Parathyroid adenoma (tissue), 2 donors: ENCODE data around the gene NAB2.

Source experiments
- H2AFZ ChIP-seq: fragments of 300-600 bp; sonication (generic); one replicate; pipeline ENCODE4 v1.7.0; 2017; ENCODE audit warnings: antibody characterized with exemption, mild to moderate bottlenecking
- H3K27ac ChIP-seq: fragments of 300-600 bp; sonication (generic); one replicate; pipeline ENCODE4 v1.7.0; 2017
- H3K27me3 ChIP-seq: fragments of 300-600 bp; sonication (generic); one replicate; pipeline ENCODE4 v1.7.0; 2017; ENCODE audit warnings: low read length; ENCODE audit not compliant: control insufficient read depth, insufficient read depth
- H3K36me3 ChIP-seq: fragments of 300-600 bp; sonication (generic); one replicate; pipeline ENCODE4 v1.7.0; 2017; ENCODE audit warnings: low read length; ENCODE audit not compliant: control insufficient read depth, insufficient read depth
- H3K4me1 ChIP-seq: fragments of 300-600 bp; sonication (generic); one replicate; pipeline ENCODE4 v1.7.0; 2017; ENCODE audit warnings: control low read depth
- H3K4me2 ChIP-seq: fragments of 300-600 bp; sonication (generic); one replicate; pipeline ENCODE4 v1.7.0; 2017; ENCODE audit warnings: low read length
- H3K4me3 ChIP-seq: fragments of 300-600 bp; sonication (generic); one replicate; pipeline ENCODE4 v1.7.0; 2017; ENCODE audit warnings: low read depth, low read length
- H3K79me2 ChIP-seq: fragments of 300-600 bp; sonication (generic); one replicate; pipeline ENCODE4 v1.7.0; 2017; ENCODE audit warnings: control low read depth
- H3K9ac ChIP-seq: fragments of 300-600 bp; sonication (generic); one replicate; pipeline ENCODE4 v1.7.0; 2017; ENCODE audit warnings: mild to moderate bottlenecking
- H3K9me3 ChIP-seq: fragments of 300-600 bp; sonication (generic); one replicate; pipeline ENCODE4 v1.7.0; 2017; ENCODE audit warnings: low read length; ENCODE audit not compliant: control insufficient read depth
- CTCF ChIP-seq: fragments of 300-600 bp; sonication (generic); IDR thresholded peaks from one replicate; pipeline ENCODE4 v1.7.0; 2017; ENCODE audit warnings: antibody characterized with exemption, mild to moderate bottlenecking
- donor health status: primary hyperparathyroidism.

The NAB2 gene

GRCh38 chr12:57080855-57081254 is 8.1 kb upstream of the NAB2 start:
- H3K27me3 ChIP-seq = no peaks in the 10 kb centered on the region
- no peaks in the 10 kb centered on the region for H3K36me3 ChIP-seq
- no peak overlapping the region for H3K9ac ChIP-seq
- H2AFZ ChIP-seq = no peak overlapping the region
- H3K4me3 ChIP-seq = no peak overlapping the region
- no peaks in the 10 kb centered on the region for H3K79me2 ChIP-seq
- no peak overlapping the region for H3K27ac ChIP-seq
- no peak overlapping the region for H3K4me2 ChIP-seq
- TF ChIP-seq CTCF = no peak
- no peaks in the 10 kb centered on the region for H3K9me3 ChIP-seq
- peaks cover 10% of the 10 kb centered on the region for H3K4me1 ChIP-seq

- Histone ChIP-seq H3K36me3 (no peaks in the 10 kb centered on the region), H3K79me2 (peaks cover 6% of the 10 kb centered on the region), H3K4me2 (peak overlapping the region; percentile 62), H3K4me3 (peak overlapping the region; percentile 83), H3K27me3 (no peaks in the 10 kb centered on the region), H3K9me3 (no peaks in the 10 kb centered on the region), H2AFZ (peak overlapping the region; percentile 85), H3K27ac (peak overlapping the region; percentile 99), H3K9ac (no peak overlapping the region), H3K4me1 (peaks cover 23% of the 10 kb centered on the region)
- no peak for TF ChIP-seq CTCF
Measured at GRCh38 chr12:57085999-57086492, 2.9 kb upstream of the NAB2 start.

- H3K9me3 ChIP-seq = no peaks in the 10 kb centered on the region
- peak overlapping the region; percentile 85 for H3K9ac ChIP-seq
- H3K36me3 ChIP-seq = no peaks in the 10 kb centered on the region
- H3K27ac ChIP-seq = peak overlapping the region; percentile 99
- peak; percentile 57 for TF ChIP-seq CTCF
- peak overlapping the region; percentile 85 for H2AFZ ChIP-seq
- H3K4me1 ChIP-seq = peaks cover 28% of the 10 kb centered on the region
- H3K4me3 ChIP-seq = peak overlapping the region; percentile 83
- H3K27me3 ChIP-seq = no peaks in the 10 kb centered on the region
- peak overlapping the region; percentile 92 for H3K4me2 ChIP-seq
- peaks cover 11% of the 10 kb centered on the region for H3K79me2 ChIP-seq
Measured at GRCh38 chr12:57086493-57087009, 2.4 kb upstream of the NAB2 start.

- no peak for TF ChIP-seq CTCF
- peak overlapping the region; percentile 99 for H3K27ac ChIP-seq
Measured at GRCh38 chr12:57087010-57087690, 1.8 kb upstream of the NAB2 start.

More at GRCh38 chr12:57087010-57087690, 1.8 kb upstream of the NAB2 start:
- Histone ChIP-seq H3K27me3 (no peaks in the 10 kb centered on the region), H3K9me3 (no peaks in the 10 kb centered on the region), H3K9ac (peak overlapping the region; percentile 85), H3K4me3 (peak overlapping the region; percentile 83), H2AFZ (peak overlapping the region; percentile 85), H3K4me2 (peak overlapping the region; percentile 92), H3K4me1 (peaks cover 29% of the 10 kb centered on the region), H3K36me3 (no peaks in the 10 kb centered on the region), H3K79me2 (peaks cover 12% of the 10 kb centered on the region)
